NCI-H2171 treated with DMSO at 0.1 percent for 48 hours (cell line): Measurements from ENCODE around the gene SSTR1.
"Not testable (repeated sequence)": the region's sequence is repeated elsewhere in the genome, so short reads cannot be mapped to it uniquely, and the experiment has no call there.

Experiments
- DNase-seq: peaks from one replicate; lab custom pipeline; 2025; lab: John Stamatoyannopoulos, UW

SSTR1 gene

GRCh38 chr14:38207736-38208617 is at the start of gene SSTR1:
TSS of gene SSTR1 (plus strand) at chr14:38207904. CDS start at chr14:38209390, 1,486 bp downstream.
- DNase-seq = no peak

- no peak for DNase-seq
Observed at GRCh38 chr14:38158468-38158867, 49.2 kb upstream of the SSTR1 start.

GRCh38 chr14:38168416-38168815 is 39.3 kb upstream of the SSTR1 start:
- DNase-seq = no peak

GRCh38 chr14:38171197-38171596 is 36.5 kb upstream of the SSTR1 start:
- DNase-seq = no peak

GRCh38 chr14:38174711-38175110 is 33.0 kb upstream of the SSTR1 start:
- DNase-seq = no peak

GRCh38 chr14:38175658-38176057 is 32.0 kb upstream of the SSTR1 start:
- DNase-seq = no peak

GRCh38 chr14:38176379-38176778 is 31.3 kb upstream of the SSTR1 start:
- no peak for DNase-seq

- DNase-seq = no peak
Observed at GRCh38 chr14:38184132-38184531, 23.6 kb upstream of the SSTR1 start.

GRCh38 chr14:38185671-38186070 is 22.0 kb upstream of the SSTR1 start:
- no peak for DNase-seq

GRCh38 chr14:38186216-38186615 is 21.5 kb upstream of the SSTR1 start:
- DNase-seq = no peak

GRCh38 chr14:38187528-38187927 is 20.2 kb upstream of the SSTR1 start:
- no peak for DNase-seq

GRCh38 chr14:38189930-38190726 is 17.6 kb upstream of the SSTR1 start:
- no peak for DNase-seq

GRCh38 chr14:38190846-38191245 is 16.9 kb upstream of the SSTR1 start:
- not testable (repeated sequence) for DNase-seq

- not testable (repeated sequence) for DNase-seq
Observed at GRCh38 chr14:38191491-38191890, 16.2 kb upstream of the SSTR1 start.

- peak; percentile 19 for DNase-seq
Observed at GRCh38 chr14:38197001-38197783, 10.5 kb upstream of the SSTR1 start.

GRCh38 chr14:38197784-38198335 is 9.8 kb upstream of the SSTR1 start:
- no peak for DNase-seq

- DNase-seq = no peak
Observed at GRCh38 chr14:38198425-38198824, 9.3 kb upstream of the SSTR1 start.

- no peak for DNase-seq
Observed at GRCh38 chr14:38199076-38199475, 8.6 kb upstream of the SSTR1 start.

GRCh38 chr14:38199739-38200138 is 8.0 kb upstream of the SSTR1 start:
- DNase-seq = no peak

GRCh38 chr14:38201137-38201828 is 6.4 kb upstream of the SSTR1 start:
- DNase-seq = no peak

GRCh38 chr14:38202444-38203191 is 5.1 kb upstream of the SSTR1 start:
- DNase-seq = no peak
